Left colon (tissue), 2 donors: ENCODE data around the gene WDR88. TPM values are rescaled to one million over a fixed set of nuclear protein-coding genes. Genes with fewer than 3 reads are reported as not detected.
"Not testable (repeated sequence)": the region's sequence is repeated elsewhere in the genome, so short reads cannot be mapped to it uniquely, and the experiment has no call there.

ENCODE experiments used
- ATAC-seq: fragments of 200-7000 bp; cut with Tn5 transposase; one replicate; pipeline ENCODE4 v1.9.1; 2020; ENCODE audit warnings: mild to moderate bottlenecking, moderate library complexity
- DNase-seq, 2 donors: peaks; one replicate each; pipeline ENCODE4 v3.0.0-alpha.2; 2020
- intact Hi-C, 2 donors: fragments of 100-400 bp; cut with DNase I in 1 of 2; cut with micrococcal nuclease in 1 of 2; formaldehyde crosslinking; loops; one replicate each; pipeline versions ENCODE4 v1.11.2 to v1.14.0; 2022; cut with DNase I, micrococcal nuclease
- total RNA-seq, 2 donors: library from RNA; stranded (reverse); fragmentation: NEBNext Ultra II Directional; extraction: Animal tissue kit (Norgen Biotek cat#: 25700); gene quantifications; one replicate each; pipeline ENCODE4 v1.2.1, GENCODE V29; 2021
- donor health status: DM: no; HTN: no; CAD: no.
- donor health status: DM: yes; HTN: yes; CAD: no.

The WDR88 gene
- total RNA-seq, 2 donors from 2014 or later: not detected

- intact Hi-C loops: no loop called here
Measured at GRCh38 chr19:33159149-33159548, 27.2 kb downstream of the WDR88 start.

GRCh38 chr19:33159893-33160292, 28.0 kb downstream of the WDR88 start:
- no peak for DNase-seq
- intact Hi-C loops: no loop called here
- ATAC-seq: no peak

More at GRCh38 chr19:33159149-33159548, 27.2 kb downstream of the WDR88 start:
- DNase-seq: no peak
- ATAC-seq: no peak

DNA sequence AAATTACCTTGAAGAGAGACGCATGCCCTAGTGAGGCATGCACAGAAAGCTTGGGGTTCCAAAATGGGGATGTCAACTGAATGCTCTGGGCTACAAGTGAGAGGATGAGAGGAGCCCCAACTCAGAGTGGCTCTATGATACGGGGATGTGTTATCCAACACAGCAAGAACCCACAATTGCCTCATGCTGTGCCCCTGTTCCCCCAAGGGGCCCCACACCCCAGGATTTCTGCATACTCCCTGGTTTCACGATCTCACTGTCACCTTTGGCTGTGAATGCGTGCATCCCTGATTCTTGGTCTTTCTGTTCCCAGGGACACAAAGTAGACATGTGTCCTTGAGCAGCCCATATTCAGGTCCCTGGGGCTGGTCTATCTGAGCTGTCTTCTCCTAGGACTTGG, 29.3 kb downstream of the WDR88 start:
- intact Hi-C loops: no loop called here
- DNase-seq (no peak), ATAC-seq (no peak)

GRCh38 chr19:33163481-33163880, 31.6 kb downstream of the WDR88 start:
- intact Hi-C loops: no loop called here
- no peak for ATAC-seq
- no peak for DNase-seq

- ATAC-seq, intact Hi-C loops: not testable (repeated sequence)
Measured at GRCh38 chr19:33166037-33166436, 34.1 kb downstream of the WDR88 start.

DNA sequence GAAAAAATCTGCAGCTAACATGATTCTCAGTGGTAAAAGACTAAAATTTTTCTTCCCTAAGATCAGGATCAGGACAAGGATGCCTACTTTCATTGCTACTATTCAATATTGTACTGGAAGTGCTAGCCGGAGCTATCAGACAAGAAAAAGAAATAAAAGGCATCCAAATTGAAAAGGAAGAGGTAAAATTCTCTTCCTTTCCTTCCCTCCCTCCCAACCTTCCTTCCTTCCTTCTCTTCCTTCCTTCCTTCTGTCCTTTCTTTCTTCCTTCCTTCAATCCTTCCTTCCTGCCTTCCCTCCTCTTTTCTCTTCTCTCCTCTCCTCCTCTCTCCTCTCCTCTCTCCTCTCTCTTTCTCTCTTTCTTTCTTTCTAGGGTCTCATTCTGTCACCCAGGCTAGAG, 35.5 kb downstream of the WDR88 start:
- ATAC-seq (no peak), DNase-seq (no peak)
- intact Hi-C loops: no loop called here

More at GRCh38 chr19:33166037-33166436, 34.1 kb downstream of the WDR88 start:
- DNase-seq: not testable (repeated sequence)

DNA sequence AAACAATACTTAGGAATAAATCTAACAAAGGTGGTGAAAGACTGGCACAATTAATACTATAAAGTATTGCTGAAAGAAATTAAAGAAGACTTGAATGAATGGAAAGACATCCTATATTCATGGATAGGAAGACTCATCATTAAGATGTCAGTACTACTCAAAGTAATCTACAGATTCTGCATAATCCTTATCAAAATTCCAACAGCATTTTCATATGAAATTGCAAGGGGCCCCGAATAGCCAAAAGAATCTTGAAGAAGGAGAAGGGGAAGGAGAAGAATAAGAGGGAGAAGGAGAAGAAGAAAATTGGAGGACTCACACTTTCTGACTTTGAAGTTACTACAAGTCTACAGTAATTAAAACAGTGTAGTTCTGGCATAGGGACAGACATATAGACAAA, 36.6 kb downstream of the WDR88 start:
- no peak for DNase-seq
- intact Hi-C loops: no loop called here
- no peak for ATAC-seq

DNA sequence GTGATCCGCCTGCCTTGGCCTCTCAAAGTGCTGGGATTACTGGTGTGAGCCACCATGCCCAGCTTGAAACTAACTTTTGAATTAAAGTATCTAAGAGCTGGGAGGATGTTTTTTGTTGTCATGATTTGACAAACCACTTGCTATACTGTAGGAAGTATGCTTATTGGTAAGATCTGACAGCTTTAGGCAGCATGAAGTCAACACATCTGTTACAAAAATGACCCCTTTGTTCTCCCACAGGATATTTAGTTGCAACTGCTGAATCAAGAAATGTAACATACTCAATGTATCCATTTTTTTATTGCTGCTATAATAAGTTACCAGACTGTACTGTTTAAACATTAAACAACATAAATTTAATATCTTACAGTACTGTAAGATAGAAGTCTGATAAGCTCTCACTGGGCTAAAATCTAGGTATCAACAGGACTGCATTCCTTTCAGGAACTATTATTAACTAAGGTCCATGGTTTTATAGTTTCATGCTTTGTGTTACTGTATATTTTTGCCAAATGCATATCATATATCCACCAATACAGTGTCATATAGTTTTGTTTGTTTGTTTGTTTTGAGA, 39.4 kb downstream of the WDR88 start:
- intact Hi-C loops: loop anchor here in 1 of 2 donors (10.0 kb wide), 1 partner anchor 133 kb away; the partner anchor contains the start of gene CEBPA
- ATAC-seq: peak; percentile 73
- DNase-seq: no peak

- intact Hi-C loops: loop anchor here in 1 of 2 donors (10.0 kb wide), 1 partner anchor 133 kb away; the partner anchor contains the start of gene CEBPA
- DNase-seq (no peak), ATAC-seq (peak; percentile 10)
Measured at GRCh38 chr19:33171916-33172359, 40.0 kb downstream of the WDR88 start.

GRCh38 chr19:33174186-33174585, 42.3 kb downstream of the WDR88 start:
- no peak for DNase-seq
- intact Hi-C loops: loop anchor here in 1 of 2 donors (10.0 kb wide), 1 partner anchor 131 kb away; the partner anchor contains the start of gene CEBPA
- no peak for ATAC-seq

- ATAC-seq: no peak
- intact Hi-C loops: loop anchor here in 1 of 2 donors (10.0 kb wide), 1 partner anchor 130 kb away; the partner anchor contains the start of gene CEBPA
Measured at GRCh38 chr19:33175156-33175782, 43.4 kb downstream of the WDR88 start.

GRCh38 chr19:33175886-33176669, 44.2 kb downstream of the WDR88 start:
- peak; percentile 10 for ATAC-seq
- DNase-seq: no peak
- intact Hi-C loops: loop anchor here in 1 of 2 donors (10.0 kb wide), 1 partner anchor 129 kb away; the partner anchor contains the start of gene CEBPA

More at GRCh38 chr19:33175156-33175782, 43.4 kb downstream of the WDR88 start:
- DNase-seq: no peak

- ATAC-seq: peak; percentile 88
- DNase-seq: peak; percentile 96
- intact Hi-C loops: loop anchor here in 1 of 2 donors (10.0 kb wide), 1 partner anchor 128 kb away; the partner anchor contains the start of gene CEBPA
Measured at GRCh38 chr19:33176670-33177416, 44.9 kb downstream of the WDR88 start.

DNA sequence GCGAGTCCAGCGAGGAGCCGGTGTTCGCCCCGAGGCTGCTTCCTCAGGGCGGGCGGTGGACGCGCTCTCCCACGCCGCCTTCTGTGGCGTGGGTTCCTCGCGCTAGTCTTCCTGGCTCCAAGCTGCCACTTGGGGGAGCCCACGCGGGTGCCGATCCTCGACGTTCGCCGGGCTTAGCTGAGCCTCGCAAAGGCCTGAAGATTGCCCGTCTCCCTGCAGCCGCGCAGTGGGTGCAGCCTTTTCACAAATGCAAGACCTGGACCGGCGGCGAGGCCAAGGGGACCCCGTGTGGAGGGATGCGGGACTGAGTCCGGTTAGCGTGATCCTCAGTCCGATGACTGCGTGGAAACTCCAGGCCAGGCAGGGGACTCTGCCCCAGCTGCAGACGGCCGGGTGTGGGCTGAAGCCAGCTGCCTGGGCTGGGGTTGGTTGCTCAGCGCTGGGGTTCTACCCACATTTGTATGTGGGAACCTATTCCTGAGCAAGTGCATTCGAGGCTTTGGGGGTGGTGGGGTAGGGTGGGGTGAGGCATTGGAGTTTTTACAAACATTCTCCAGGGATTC, 45.6 kb downstream of the WDR88 start:
- intact Hi-C loops: loop anchor here in 1 of 2 donors (10.0 kb wide), 1 partner anchor 127 kb away; the partner anchor contains the start of gene CEBPA
- peak; percentile 42 for ATAC-seq

GRCh38 chr19:33186431-33187182, 54.7 kb downstream of the WDR88 start:
- intact Hi-C loops: no loop called here
- ATAC-seq (peak; percentile 3), DNase-seq (no peak)

More for the DNA sequence above, 45.6 kb downstream of the WDR88 start:
- DNase-seq: no peak

- intact Hi-C loops: no loop called here
- peak; percentile 97 for ATAC-seq
- DNase-seq: peak; percentile 43 to 68
Measured at GRCh38 chr19:33187183-33187540, 55.2 kb downstream of the WDR88 start.

DNA sequence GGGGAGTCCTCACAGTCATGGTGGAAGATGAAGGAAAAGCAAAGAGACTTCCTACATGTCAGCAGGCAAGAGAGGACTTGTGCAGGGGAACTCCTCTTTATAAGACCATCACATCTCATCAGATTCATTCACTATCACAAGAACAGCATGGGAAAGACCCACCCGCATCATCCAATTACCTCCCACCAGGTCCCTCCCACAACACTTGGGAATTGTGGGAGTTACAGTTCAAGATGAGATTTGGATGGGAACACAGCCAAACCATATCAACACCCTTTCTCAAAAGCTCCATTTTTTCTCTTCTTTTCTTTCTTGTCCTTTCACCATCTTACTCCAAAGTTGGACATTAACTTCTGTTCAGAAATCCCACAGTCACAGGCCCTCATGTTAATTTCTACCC, 57.5 kb downstream of the WDR88 start:
- ATAC-seq (no peak), DNase-seq (no peak)
- intact Hi-C loops: no loop called here
